Measurements from ENCODE around the gene C10orf71. TPM values are rescaled to one million over a fixed set of nuclear protein-coding genes. Genes with fewer than 3 reads are reported as not detected.

Gene C10orf71
- total and polyA plus RNA-seq, 2 donors (not counting 1 experiment from before 2014, with no cell fraction given): not detected

DNA sequence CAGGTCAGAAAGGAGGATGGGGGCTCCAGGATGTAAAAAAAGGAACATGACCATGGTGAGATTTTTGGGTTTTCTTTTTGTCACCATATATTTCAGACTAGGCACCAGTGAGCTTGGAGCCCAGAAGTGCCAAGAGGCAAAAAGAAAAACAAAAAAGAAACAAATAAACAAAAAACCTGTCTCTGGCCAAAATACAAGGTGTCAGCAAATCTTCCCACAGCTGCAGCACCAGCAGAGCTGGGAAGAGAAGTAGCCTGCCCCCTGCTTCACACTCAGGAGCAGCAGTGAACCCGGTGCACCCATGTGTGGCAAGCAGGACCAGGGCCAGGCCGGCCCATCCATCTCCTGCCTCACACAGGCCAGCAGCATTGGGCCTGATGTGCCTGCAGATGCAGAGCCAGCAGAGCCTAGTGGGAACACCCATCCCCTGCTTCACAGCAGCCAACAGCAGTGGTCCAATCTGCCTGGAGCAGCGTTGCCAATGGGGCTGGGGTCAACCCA lies 34.7 kb upstream of the C10orf71 start:
- H3K9me3 ChIP-seq (ENCODE audit: control extremely low read depth in 1 of 3, control insufficient read depth in 2 of 3, insufficient read depth in 1 of 3, low read length in 2 of 3): peaks cover 7 to 11% (median 10%) of the 10 kb centered on the region in 3 donors
- no peaks in the 10 kb centered on the region for H3K79me2 ChIP-seq (ENCODE audit: control insufficient read depth, insufficient read depth, low read length)
- Mint-ChIP-seq H3K27me3 (peaks cover 6% of the 10 kb centered on the region), H3K9me3 (ENCODE audit: insufficient read depth) (peaks cover 12% of the 10 kb centered on the region), H3K27ac (no peak overlapping the region), H3K4me1 (no peaks in the 10 kb centered on the region), H3K4me3 (no peak overlapping the region)
- H3K4me3 ChIP-seq (ENCODE audit: control extremely low read depth in 1 of 5, extremely low read depth in 1 of 5, insufficient read depth in 1 of 5, low read depth in 2 of 5, low read length in 4 of 5): no peak overlapping the region
- no peak for TF ChIP-seq EZH2 (IDR thresholded peaks at IDR 0.05; ENCODE audit: borderline replicate concordance, insufficient read depth, low read depth, low read length, poor library complexity, severe bottlenecking)
- TF ChIP-seq, protein P1, sequence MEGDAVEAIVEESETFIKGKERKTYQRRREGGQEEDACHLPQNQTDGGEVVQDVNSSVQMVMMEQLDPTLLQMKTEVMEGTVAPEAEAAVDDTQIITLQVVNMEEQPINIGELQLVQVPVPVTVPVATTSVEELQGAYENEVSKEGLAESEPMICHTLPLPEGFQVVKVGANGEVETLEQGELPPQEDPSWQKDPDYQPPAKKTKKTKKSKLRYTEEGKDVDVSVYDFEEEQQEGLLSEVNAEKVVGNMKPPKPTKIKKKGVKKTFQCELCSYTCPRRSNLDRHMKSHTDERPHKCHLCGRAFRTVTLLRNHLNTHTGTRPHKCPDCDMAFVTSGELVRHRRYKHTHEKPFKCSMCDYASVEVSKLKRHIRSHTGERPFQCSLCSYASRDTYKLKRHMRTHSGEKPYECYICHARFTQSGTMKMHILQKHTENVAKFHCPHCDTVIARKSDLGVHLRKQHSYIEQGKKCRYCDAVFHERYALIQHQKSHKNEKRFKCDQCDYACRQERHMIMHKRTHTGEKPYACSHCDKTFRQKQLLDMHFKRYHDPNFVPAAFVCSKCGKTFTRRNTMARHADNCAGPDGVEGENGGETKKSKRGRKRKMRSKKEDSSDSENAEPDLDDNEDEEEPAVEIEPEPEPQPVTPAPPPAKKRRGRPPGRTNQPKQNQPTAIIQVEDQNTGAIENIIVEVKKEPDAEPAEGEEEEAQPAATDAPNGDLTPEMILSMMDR (IDR thresholded peaks at IDR 0.05): no peak
- no peak for ATAC-seq (ENCODE audit: low read depth)
- no peaks in the 10 kb centered on the region for H3K36me3 ChIP-seq (replicated peaks in 1 of 2; ENCODE audit: control extremely low read depth in 1 of 2, control insufficient read depth in 1 of 2, extremely low read depth in 1 of 2, insufficient read depth in 2 of 2, low read length in 1 of 2)
- ChIA-PET POLR2A (no interaction called here), CTCF (no interaction called here)
- no peaks in the 10 kb centered on the region for H3K4me1 ChIP-seq (ENCODE audit: control insufficient read depth in 2 of 2, insufficient read depth in 2 of 2, low read length in 2 of 2)
- H3K27me3 ChIP-seq (replicated peaks in 1 of 4; ENCODE audit: control extremely low read depth in 1 of 4, control insufficient read depth in 3 of 4, insufficient read depth in 4 of 4, low read length in 3 of 4): peaks cover 0 to 5% (median 2%) of the 10 kb centered on the region in 4 experiments
- no peak overlapping the region for H3K4me2 ChIP-seq (replicated peaks; ENCODE audit: low read depth, low read length, poor library complexity, severe bottlenecking)
- no peak for DNase-seq
- intact Hi-C loops (cut with micrococcal nuclease): no loop called here
- 94% methylated on average over 2 of the region's 3 CpGs for WGBS (ENCODE audit: insufficient coverage)
- no peaks in the 10 kb centered on the region for H4K20me1 ChIP-seq (ENCODE audit: control insufficient read depth, insufficient read depth, low read length, poor library complexity, severe bottlenecking)
- no peak overlapping the region for H3K27ac ChIP-seq (ENCODE audit: low read length in 2 of 2)
- H3K9ac ChIP-seq (ENCODE audit: low read length): no peak overlapping the region
- no peak overlapping the region for H2AFZ ChIP-seq (ENCODE audit: insufficient read depth, low read depth, low read length, poor library complexity, severe bottlenecking)

DNA sequence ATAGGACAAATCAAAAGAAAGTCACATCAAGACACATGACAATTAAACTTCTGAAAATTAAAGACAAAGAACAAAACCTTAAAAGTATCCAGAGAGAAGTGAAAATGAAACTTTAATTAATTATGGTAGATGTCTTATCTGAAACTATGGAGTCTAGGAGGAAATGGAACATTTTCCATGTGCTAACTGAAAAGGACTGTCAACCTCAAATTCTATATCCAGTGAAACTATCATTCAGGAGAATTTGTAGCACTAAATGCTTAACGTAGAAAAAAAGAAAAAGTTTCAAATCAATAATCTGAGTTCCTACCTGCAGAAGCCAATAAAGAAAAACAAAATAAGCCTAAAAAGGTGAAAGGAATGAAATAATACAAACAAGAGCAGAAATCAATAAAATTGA lies 33.1 kb upstream of the C10orf71 start:
- Mint-ChIP-seq H3K27ac (no peak overlapping the region), H3K4me1 (no peaks in the 10 kb centered on the region), H3K27me3 (peaks cover 3% of the 10 kb centered on the region), H3K4me3 (no peak overlapping the region), H3K9me3 (ENCODE audit: insufficient read depth) (peaks cover 12% of the 10 kb centered on the region)
- ChIA-PET CTCF (no interaction called here), POLR2A (no interaction called here)
- H4K20me1 ChIP-seq (ENCODE audit: control insufficient read depth, insufficient read depth, low read length, poor library complexity, severe bottlenecking): no peaks in the 10 kb centered on the region
- no peaks in the 10 kb centered on the region for H3K36me3 ChIP-seq (replicated peaks in 1 of 2; ENCODE audit: control extremely low read depth in 1 of 2, control insufficient read depth in 1 of 2, extremely low read depth in 1 of 2, insufficient read depth in 2 of 2, low read length in 1 of 2)
- intact Hi-C loops (cut with micrococcal nuclease): no loop called here
- DNase-seq (no peak), ATAC-seq (ENCODE audit: low read depth) (no peak)
- no peak overlapping the region for H2AFZ ChIP-seq (ENCODE audit: insufficient read depth, low read depth, low read length, poor library complexity, severe bottlenecking)
- no peak overlapping the region for H3K4me3 ChIP-seq (ENCODE audit: control extremely low read depth in 1 of 5, extremely low read depth in 1 of 5, insufficient read depth in 1 of 5, low read depth in 2 of 5, low read length in 4 of 5)
- H3K27ac ChIP-seq (ENCODE audit: low read length in 2 of 2): no peak overlapping the region
- H3K27me3 ChIP-seq (replicated peaks in 1 of 4; ENCODE audit: control extremely low read depth in 1 of 4, control insufficient read depth in 3 of 4, insufficient read depth in 4 of 4, low read length in 3 of 4): peaks cover 0 to 5% (median 2%) of the 10 kb centered on the region in 4 experiments
- no CpG with 5 or more reads among the region's 1 CpG for WGBS (ENCODE audit: insufficient coverage)
- peaks cover 7 to 11% (median 10%) of the 10 kb centered on the region in 3 donors for H3K9me3 ChIP-seq (ENCODE audit: control extremely low read depth in 1 of 3, control insufficient read depth in 2 of 3, insufficient read depth in 1 of 3, low read length in 2 of 3)
- no peaks in the 10 kb centered on the region for H3K79me2 ChIP-seq (ENCODE audit: control insufficient read depth, insufficient read depth, low read length)
- no peak overlapping the region for H3K4me2 ChIP-seq (replicated peaks; ENCODE audit: low read depth, low read length, poor library complexity, severe bottlenecking)
- no peaks in the 10 kb centered on the region for H3K4me1 ChIP-seq (ENCODE audit: control insufficient read depth in 2 of 2, insufficient read depth in 2 of 2, low read length in 2 of 2)
- TF ChIP-seq EZH2 (IDR thresholded peaks at IDR 0.05; ENCODE audit: borderline replicate concordance, insufficient read depth, low read depth, low read length, poor library complexity, severe bottlenecking): no peak
- TF ChIP-seq, protein P1 (IDR thresholded peaks at IDR 0.05): no peak
- H3K9ac ChIP-seq (ENCODE audit: low read length): no peak overlapping the region
